NB4 (cell line): ENCODE data around the gene CMSS1.

Source experiments
- DNase-seq: peaks from one replicate; pipeline ENCODE4 v3.0.0; 2010; ENCODE audit warnings: low read depth
- H3K4me3 ChIP-seq: one replicate; pipeline ENCODE4 v1.5.1; 2011; ENCODE audit warnings: mild to moderate bottlenecking, low read depth, low read length, moderate library complexity
- CTCF ChIP-seq: IDR thresholded peaks from one replicate; pipeline ENCODE4 v1.5.1; 2012; ENCODE audit warnings: low read depth, low read length
- MAX ChIP-seq: IDR thresholded peaks from 2 replicates; pipeline ENCODE4 v1.6.1; 2011; ENCODE audit warnings: low read depth, low read length
- MYC ChIP-seq: IDR thresholded peaks from 2 replicates; pipeline ENCODE4 v1.6.1; 2011; ENCODE audit warnings: low read depth, low read length
- POLR2A ChIP-seq: IDR thresholded peaks from 2 replicates; pipeline ENCODE4 v1.6.1; 2011; ENCODE audit warnings: mild to moderate bottlenecking; ENCODE audit not compliant: insufficient read length; ENCODE audit errors: extremely low read depth

CMSS1 gene

GRCh38 chr3:100027321-100027720 lies 209.7 kb downstream of the CMSS1 start:
- no peak for TF ChIP-seq CTCF
- TF ChIP-seq MYC = no peak
- TF ChIP-seq MAX = no peak
- TF ChIP-seq POLR2A = no peak
- no peak for DNase-seq
- no peak overlapping the region for H3K4me3 ChIP-seq

- no peak for DNase-seq
- no peak for TF ChIP-seq MYC
- TF ChIP-seq POLR2A = no peak
- no peak for TF ChIP-seq MAX
- TF ChIP-seq CTCF = no peak
- no peak overlapping the region for H3K4me3 ChIP-seq
Observed at GRCh38 chr3:100029052-100029451, 211.4 kb downstream of the CMSS1 start.

- DNase-seq = no peak
- TF ChIP-seq POLR2A = no peak
- TF ChIP-seq MYC = no peak
- no peak for TF ChIP-seq MAX
- no peak for TF ChIP-seq CTCF
Observed at GRCh38 chr3:100029689-100030088, 212.0 kb downstream of the CMSS1 start.

GRCh38 chr3:100030346-100030745 lies 212.7 kb downstream of the CMSS1 start:
- DNase-seq = no peak
- H3K4me3 ChIP-seq = no peak overlapping the region

More at GRCh38 chr3:100029689-100030088, 212.0 kb downstream of the CMSS1 start:
- no peak overlapping the region for H3K4me3 ChIP-seq

GRCh38 chr3:100030914-100031425 lies 213.3 kb downstream of the CMSS1 start:
- DNase-seq = no peak
- TF ChIP-seq MYC = no peak
- TF ChIP-seq CTCF = no peak
- TF ChIP-seq POLR2A = no peak
- no peak overlapping the region for H3K4me3 ChIP-seq

More at GRCh38 chr3:100030346-100030745, 212.7 kb downstream of the CMSS1 start:
- TF ChIP-seq POLR2A (no peak), MAX (no peak), MYC (no peak), CTCF (no peak)

GRCh38 chr3:100032243-100032642 lies 214.6 kb downstream of the CMSS1 start:
- no peak for DNase-seq
- TF ChIP-seq POLR2A (no peak), CTCF (no peak), MAX (no peak), MYC (no peak)

More at GRCh38 chr3:100032243-100032642, 214.6 kb downstream of the CMSS1 start:
- H3K4me3 ChIP-seq = no peak overlapping the region
